GM15510 (cell line): ENCODE data around the gene FEM1B.

Source experiments
- POLR2A ChIP-seq: IDR thresholded peaks from 3 replicates; pipeline ENCODE4 v1.6.1; 2011; ENCODE audit warnings: borderline replicate concordance; ENCODE audit not compliant: insufficient read length; ENCODE audit errors: extremely low read depth

The FEM1B gene

GRCh38 chr15:68272721-68273271 is 4.7 kb upstream of the FEM1B start:
- no peak for TF ChIP-seq POLR2A

GRCh38 chr15:68274201-68274848 is 3.2 kb upstream of the FEM1B start:
- TF ChIP-seq POLR2A: no peak

GRCh38 chr15:68275165-68275746 is 2.3 kb upstream of the FEM1B start:
- no peak for TF ChIP-seq POLR2A

GRCh38 chr15:68276668-68277067 is 877 bp upstream of the FEM1B start:
- no peak for TF ChIP-seq POLR2A

GRCh38 chr15:68277131-68277602 is 378 bp upstream of the FEM1B start:
- TF ChIP-seq POLR2A: no peak

- TF ChIP-seq POLR2A: no peak
Observed at GRCh38 chr15:68278345-68278594, 725 bp downstream of the FEM1B start.

- TF ChIP-seq POLR2A: no peak
Observed at GRCh38 chr15:68278595-68279405, 1.3 kb downstream of the FEM1B start.

- no peak for TF ChIP-seq POLR2A
Observed at GRCh38 chr15:68279779-68280753, 2.5 kb downstream of the FEM1B start.

- TF ChIP-seq POLR2A: no peak
Observed at GRCh38 chr15:68281008-68281407, 3.5 kb downstream of the FEM1B start.

- TF ChIP-seq POLR2A: no peak
Observed at GRCh38 chr15:68283401-68283800, 5.9 kb downstream of the FEM1B start.

GRCh38 chr15:68284616-68285258 is 7.2 kb downstream of the FEM1B start:
- TF ChIP-seq POLR2A: no peak

- no peak for TF ChIP-seq POLR2A
Observed at GRCh38 chr15:68285259-68285980, 7.9 kb downstream of the FEM1B start.

- no peak for TF ChIP-seq POLR2A
Observed at GRCh38 chr15:68286256-68286655, 8.7 kb downstream of the FEM1B start.
